ENCODE measurements around the gene MAP2K2.

Gene MAP2K2

DNA sequence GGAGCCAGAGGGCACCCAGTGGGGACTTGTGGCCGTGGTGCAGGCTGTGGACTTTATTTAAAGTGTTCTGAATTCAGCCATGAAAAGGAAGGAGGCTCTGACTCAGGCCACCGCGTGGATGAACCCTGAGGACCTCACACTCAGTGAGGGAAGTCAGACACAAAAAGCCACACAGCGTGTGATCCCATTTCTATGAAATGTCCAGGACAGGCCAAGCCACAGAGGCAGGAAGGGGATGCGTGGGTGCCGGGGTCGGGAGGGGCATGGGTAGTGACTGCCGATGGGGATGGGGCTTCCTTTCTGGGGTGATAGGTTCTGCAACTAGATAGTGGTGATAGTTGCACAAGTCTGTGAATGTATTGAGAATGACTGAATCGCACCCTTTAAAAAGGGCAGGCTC lies 48.5 kb downstream of the MAP2K2 start:
- DNase-seq = no peak

DNA sequence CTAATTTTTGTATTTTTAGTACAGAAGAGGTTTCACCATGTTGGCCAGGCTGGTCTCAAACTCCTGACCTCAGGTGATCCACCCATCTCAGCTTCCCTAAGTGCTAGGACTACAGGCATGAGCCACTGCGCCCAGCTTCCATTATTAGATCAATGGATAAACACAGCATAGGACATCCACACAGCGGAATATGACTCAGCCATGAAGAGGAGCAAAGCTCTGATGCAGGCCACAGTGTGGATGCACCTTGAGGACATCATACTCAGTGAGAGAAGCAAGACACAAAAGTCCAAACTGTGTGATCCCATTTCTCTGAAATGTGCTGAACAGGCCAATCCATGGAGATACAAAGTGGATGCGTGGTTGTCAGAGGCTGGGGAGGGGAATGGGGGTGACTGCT lies 52.3 kb downstream of the MAP2K2 start:
- no peak for DNase-seq

DNA sequence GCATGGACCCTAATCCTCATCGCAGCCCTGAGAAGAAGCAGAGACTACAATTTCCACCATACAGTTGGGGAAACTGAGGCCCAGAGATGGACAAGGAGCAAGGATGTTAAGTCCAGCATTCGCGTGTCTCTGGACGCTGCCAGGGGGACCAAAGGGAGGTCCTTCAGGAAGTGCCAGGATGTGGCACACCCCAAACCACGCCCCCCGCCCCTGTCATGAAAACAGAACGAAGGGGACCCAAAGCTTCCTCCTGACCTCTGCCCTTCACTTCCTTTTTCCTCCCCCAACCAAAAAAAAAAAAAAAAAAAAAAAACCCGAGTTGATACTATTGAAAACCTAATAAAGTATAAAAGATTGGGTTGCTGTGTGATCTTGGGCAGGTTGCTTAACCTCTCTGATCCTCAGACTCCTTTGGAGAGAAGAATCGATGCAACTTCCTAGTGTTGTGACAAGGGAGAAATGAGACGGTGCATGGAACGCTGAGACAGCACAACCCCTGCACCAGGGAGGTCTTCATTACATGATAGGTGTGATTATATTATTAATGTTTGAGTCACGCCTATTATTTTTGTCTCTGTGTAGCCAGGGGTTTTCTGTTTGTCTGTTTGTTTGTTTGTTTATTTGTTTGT lies 54.5 kb downstream of the MAP2K2 start:
- peak; percentile 73 for DNase-seq

DNA sequence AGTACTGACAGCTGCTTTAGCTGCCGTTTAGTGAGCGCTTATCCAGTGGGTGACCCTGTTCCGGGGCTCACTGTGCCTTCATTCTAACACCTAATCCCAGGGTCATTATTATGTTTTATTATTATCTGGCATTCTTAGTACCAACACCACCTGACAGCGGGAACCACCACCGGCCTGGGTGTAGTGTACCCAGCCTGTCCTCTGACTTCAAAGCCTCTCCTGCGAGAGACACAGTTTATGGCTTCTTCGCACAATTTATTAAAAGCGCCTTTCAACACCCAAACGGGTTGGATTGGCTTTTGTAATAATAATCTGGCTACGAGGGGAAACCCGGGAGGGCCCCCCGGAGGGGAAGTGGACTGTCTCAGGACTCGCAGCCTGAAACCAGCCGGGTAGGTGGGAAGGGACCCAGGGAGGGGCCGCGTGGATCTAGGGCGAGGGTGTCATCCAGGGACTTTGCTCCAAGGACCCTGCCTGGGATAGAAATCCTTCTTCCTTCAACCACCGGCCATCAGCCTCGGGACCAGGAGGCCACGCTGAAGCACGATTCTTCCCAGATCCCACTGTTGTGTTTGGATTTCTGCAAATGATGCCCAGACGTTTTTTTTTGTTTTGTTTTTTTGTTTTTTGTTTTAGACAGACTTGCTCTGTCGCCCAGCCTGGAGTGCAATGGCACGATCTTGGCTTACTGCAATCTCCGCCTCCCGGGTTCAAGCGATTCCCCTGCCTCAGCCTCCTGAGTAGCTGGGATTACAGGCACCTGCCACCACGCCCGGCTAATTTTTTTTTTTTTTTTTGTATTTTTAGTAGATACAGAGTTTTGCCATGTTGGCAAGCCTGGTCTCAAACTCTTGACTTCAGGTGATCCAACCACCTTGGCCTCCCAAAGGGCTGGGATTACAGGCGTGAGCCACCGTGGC lies 55.6 kb downstream of the MAP2K2 start:
- DNase-seq = no peak

DNA sequence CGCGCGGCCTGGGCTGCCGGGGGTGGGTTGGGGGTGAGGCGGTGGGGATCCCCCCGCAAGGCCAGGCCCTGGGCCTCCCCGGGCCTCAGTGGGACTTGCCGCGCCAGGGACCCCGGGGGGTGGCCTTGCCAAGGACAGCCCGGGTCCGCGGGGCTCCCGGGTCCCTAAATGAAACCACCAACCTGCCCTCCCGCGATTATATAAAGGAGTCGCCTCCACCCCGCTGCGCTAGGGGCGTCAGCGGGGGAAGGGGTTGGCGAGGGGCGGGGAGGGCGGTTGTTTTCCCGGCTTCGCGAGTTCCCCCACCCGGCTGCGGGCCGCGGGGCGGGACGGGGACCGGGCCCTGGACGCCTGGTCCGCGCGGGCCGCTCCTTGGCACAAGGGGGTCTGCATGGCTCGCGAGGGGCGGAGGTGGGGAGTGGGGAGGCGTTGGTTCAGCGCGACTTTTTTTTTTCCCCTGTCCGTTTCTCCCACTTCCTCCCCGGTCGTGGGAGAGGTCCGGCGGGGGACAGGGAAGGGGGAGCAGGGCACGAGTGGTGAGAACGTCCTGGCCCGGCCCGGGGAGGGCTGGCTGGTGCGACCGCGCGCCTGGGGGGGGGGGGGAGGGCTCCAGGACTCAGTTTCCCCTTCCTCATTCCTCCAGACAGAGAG lies 56.4 kb downstream of the MAP2K2 start:
- DNase-seq = no peak

DNA sequence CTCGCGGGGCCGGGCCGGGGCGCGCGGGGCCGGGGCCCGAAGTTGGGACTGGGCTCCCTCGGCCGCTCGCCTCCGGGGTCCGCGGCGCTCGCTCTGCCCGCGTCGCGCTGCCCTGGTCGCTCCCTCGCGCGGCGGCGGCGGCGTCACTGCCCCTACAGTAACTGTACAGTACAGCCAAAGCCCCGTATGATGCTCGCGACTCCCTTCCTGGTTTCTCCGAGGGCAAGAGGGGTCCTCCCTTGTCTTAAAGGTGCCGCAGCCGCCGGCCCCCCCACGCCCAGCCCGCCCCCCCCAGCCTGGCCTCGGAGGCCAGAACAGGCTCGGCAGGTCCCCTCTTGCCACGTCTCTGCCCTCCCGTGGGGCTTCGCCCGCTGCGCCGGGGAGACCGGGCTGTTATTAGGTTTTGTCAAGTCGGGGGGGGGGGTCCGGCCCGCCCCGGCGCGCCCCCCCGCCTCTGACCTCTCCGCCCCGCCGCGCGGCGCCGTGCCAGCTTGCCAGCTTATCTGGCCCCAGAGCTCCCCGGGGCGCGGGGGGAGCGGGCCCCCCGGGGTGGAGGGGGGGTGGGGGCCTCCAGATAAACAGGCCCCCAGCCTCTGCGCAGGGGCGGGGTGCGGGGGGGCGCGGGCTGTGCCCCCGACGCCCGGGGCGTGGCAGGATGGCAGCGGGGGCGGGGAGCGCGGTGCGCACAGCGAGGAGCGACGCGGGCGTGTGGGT lies 57.1 kb downstream of the MAP2K2 start, which contains the start of gene ZBTB7A:
ZBTB7A (minus strand) TSS at position 218 of the 714 bp plus-strand sequence. CDS start 11,667 bp downstream, outside the sequence.
- peak; percentile 73 for DNase-seq

DNA sequence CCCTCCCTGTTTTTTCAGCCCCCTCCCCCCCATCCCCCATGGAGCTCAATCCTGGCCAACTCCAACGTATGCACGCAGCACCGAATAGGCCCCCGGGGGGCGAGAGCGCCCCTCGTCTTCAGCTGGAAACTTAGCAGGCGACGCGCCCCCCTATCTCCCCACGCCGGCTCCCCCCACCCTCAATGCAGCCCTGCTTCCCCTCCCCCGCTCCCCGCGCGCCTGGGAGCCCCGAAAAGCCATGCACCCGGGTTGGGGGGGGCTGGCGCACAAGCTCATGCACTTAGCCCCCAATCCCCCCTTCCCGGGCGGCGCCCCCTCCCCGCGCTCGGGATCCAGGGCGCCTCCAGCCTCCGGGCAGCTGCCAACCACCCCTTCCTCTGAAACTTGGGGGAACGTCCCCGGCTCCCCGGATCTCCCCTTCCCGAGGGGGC lies 57.7 kb downstream of the MAP2K2 start:
- DNase-seq = peak; percentile 66

DNA sequence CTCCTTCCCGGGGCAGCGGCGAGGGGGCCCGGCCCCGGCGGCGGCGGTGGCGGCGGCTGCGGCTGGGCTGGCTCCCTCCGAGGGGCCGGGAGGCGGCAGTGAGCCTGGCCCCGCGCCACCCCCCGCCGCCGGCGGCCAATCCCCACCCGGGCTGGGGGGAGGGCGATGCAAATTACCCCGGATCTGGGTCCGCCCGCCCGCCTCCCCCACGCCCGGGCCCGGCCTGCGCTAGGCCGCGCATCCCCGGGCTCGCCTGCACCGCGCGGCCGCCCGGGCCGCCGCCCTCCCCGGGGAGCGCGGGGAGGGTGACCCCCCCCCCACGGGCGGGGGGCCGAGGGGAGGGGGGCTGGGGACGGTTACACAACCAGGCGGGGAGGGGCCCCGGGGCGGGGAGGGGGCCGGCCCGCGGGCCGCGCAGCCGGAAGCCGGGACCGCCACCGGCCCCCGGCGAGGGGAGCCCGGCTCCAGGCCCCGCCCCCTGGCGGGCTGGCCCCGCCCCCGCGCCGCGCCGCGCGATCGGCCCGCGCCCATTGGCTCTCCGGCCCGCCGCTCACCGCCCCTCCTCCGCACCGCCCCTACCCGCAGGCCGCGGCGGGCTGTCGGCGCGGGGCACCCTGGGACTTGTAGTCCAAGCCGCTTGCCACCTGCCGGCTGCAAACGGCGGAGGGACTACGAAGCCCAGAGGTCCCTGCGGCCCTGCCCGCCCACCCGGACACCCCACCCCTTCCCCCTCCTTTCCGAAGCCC lies 58.3 kb downstream of the MAP2K2 start:
- peak; percentile 97 for DNase-seq

DNA sequence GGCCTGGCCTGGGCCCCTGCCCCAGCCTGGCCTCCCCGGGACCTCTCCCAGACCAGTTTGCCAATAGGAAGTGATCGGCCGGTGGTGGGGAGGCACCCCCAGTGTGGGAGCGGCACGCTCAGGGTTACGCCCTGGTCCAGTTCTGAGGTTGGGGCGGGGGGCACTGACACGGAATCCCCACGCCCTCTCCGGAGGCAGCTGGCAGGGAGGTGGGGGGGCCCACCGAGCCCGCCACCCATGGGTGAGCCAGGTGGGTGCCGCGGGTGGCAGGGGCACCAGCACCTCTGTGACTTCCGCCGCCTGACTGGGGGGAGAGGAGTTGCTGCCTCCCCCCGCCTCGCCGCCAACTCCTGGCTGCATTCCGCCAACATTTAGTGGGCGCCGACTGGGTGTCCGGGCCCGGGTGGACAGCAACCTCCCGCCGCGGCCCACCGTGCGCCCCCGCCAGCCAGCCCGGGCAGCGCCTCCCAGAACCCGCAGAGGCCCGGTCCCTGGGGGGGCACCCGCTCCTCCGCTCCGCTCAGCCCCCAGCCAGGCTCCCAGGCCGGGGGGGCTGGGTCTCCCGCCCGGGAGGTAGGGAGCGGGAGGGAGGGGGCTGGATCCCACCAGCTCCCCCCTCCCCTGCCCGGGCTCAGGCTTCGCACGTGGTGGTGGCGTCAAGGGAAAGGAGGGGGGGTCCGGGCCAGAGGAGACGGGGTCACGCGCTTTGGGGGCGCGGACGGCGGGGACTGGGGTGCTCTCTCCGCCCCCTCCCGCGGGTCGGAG lies 59.2 kb downstream of the MAP2K2 start:
- peak; percentile 57 for DNase-seq

DNA sequence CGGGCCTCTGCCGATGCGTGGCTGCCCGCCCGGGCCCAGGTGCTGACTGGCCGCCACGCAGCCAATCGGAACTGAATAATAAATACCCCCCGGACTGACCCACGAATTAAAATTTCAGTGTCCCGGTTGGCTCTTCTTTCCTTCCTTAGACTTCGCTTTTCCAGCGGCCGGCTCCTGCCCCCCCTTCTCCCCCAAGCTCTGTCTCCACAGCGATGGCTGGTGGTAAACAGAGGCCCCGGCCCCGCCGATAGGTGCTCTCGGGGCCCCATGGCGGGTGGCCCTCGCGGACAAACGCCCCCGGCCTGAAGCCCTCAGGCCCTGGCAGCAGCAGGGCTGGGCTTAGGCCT lies 59.8 kb downstream of the MAP2K2 start:
- DNase-seq = no peak

DNA sequence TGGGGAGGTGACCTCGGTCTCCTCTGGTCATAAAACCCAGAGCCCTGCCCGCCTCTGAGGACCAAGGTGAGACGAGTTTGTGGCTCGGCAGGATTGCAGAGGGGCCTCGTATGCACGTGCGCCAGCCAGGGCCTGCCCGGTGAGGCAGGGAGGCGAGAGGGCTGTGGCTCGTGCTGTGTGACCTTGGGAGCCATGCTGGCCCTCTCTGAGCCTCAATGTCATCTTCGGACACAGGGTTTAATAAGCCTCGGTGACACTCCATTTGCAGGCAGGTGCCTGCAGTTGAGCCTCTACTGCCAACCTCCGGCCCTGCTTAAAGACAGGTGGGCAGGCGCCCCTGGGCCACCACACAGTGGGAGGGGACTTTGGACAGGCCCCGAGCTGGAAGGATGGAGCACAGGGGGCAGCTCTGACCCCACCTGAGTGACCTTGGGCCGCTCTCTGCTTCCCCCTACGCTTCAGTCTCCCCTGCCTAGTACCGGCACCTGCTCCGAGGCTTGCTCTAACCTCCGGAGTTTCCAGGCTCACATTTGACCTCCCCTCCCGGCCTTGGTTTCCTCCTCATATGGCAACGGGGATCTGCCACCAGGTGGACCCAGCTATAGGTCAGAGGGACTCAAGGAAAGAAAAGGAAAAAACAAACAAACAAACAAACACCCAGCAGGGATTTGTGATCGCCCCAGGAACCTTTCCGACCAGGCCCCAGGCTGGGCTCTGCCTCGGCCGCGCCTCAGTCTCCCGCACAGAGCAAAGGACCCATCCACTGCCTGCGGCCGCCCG lies 60.4 kb downstream of the MAP2K2 start:
- no peak for DNase-seq

DNA sequence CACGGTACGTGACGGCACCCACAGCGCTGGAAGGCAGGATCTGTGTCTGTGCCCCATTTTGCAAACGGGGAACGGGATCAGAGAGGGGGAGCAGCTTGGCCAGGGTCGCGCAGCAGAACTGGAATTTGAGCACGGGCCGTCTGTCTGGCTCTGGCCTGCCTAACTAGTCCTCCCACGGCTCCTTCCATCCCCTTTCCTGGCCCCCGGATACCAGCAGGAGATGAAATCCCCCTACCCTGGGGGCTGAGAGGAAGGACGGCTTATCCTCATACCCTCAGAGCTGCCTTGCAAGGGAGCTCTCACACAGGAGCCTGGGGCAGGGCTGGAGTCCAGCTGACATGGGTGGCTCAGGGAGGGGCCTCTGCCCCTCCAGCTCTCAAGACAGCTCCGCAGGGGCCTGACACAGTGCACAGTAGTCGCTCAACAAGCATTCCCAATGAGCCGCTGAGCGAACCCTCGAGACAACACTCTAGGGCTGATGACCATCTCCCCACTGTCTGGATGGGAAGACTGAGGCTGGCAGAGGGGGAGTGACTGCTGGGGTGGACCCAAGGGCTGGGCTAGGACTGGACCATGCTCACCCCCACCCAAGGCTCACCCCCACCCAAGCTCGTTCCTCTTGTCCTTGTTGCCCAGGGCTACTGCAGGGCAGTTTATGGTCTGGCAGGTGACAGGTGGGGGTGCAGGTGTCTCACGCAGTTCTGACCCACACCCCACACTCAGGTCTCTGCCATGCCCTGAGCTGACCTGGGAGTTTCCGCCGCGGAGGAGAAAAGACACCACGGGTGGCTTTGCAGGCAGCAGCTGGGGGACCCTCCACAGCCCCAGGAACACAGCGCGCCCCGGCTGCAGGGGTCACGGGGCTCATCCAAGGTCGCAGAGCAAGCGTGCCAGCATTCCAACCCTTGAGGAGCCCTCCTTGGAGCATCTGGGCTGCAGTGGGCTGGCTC lies 61.2 kb downstream of the MAP2K2 start:
- DNase-seq = no peak

DNA sequence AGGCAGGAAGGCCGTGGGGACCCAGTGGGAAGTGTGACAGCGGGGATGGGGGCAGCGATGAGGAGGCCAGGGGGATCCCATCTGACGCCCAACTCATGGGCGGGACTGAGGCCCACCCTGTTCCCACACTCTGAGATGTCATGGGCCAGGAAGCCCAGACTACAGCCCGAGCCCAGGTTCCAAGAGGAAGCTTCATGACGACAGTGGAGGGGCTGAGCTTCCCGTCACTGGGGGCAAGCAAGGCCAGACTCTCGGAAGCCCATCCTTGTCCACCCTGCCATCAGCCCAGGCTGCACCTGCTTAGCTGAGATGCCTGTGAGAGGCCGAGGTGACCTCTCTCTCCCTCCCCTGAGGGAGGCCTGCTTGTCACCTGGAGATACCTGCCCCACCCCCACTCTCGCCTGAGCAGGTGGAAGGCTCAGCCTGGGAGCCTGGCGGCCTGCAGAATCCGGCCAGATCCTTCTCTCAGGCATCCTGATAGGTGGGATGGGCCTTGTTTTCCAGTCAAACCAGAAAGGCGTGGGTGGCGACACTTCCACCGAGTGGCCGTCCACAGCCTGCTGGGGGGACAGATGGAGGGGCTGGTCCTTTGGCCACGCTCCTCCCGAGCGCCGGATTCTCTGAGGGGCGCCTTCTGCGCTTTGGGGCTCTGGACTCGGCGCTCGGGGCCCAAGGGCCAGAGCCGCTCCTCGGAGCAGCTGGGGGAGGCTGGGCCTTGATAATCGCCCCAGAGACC lies 62.1 kb downstream of the MAP2K2 start:
- DNase-seq = no peak

DNA sequence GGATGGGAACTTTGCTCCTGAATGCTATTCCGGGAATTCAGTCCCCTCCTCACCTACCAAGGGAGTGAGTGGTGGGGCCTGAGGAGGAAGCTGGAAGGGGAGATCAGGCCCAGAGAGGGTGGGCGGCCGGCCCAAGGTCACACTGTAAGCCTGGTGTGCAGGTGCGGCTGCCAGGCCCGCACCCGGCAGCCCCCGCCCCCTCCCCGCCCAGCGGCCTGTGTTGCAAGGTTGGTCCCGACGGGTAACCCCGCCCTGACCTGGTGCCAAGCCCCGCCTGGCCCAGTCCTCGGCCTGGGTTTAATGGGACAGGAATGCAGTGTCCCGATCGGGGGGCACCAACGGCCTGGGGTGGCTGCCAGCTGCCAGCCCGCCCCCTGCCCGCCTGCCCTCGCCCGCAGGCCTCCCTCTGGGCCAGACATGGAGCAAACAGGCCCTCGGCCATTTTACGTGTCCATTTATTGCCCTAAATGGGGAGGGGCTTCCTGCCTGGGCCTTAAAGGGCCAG lies 62.7 kb downstream of the MAP2K2 start:
- peak; percentile 50 for DNase-seq

DNA sequence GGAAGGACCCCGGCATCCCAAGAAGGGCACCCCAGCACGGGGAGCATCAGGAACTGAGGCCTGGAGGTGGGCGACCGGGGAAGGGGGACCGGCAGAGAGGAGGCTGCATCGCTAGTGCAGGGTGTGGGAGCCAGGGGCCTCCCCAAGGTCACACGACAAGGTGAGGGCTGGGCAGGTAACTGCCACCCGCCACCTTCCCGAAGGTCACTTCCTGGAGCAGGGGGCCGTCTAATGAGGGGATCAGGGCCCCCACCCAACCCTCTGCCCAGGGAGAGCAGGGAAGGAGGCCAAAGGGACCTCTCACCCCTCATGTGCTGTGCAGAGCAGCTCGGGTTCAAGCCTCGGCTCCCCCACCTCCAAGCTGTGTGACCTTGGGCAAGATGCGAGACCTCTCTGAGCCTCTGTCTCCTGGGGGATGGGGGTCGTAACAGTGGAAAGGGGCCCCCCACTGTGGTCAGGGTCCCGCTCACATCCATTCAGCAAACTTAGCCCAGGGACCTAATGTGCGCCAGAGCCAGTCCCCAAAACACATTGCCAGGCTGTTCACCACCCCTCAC lies 63.2 kb downstream of the MAP2K2 start:
- DNase-seq = no peak

DNA sequence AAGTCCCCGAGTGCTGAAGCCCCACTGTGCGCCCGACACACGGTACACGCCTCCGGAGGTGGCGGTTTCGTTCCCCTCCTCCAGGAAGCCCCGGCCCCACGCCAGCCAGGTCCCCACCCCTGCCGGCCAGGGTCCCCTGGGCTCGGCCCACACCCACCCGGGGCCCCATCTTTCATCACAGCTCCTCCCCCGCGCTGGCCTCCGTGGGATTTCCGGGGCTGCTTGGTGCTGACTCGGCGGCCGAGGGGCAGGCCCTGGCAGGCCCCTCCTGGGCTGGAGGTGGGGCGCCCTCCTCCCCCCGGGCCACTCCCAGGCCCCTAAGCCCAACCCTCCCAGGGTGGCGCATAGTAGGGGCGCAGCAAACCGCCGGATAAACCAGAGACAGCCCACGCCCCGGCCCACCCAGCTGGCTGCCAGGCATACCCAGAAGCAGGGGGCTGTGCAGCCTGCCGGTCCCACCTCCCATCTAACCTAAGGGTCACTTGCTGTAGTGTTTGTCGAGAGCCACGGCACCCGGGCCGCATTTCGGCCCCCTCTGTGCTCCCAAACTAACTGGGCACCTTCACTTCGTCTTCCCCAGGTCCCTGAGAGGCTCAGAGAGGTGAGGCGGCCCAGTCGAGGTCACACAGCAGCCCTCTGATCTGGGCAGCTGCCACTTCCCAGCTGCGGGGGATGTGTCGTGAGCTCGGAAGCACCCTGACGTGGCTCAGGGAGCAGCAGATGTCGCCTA lies 63.9 kb downstream of the MAP2K2 start:
- peak; percentile 57 for DNase-seq

DNA sequence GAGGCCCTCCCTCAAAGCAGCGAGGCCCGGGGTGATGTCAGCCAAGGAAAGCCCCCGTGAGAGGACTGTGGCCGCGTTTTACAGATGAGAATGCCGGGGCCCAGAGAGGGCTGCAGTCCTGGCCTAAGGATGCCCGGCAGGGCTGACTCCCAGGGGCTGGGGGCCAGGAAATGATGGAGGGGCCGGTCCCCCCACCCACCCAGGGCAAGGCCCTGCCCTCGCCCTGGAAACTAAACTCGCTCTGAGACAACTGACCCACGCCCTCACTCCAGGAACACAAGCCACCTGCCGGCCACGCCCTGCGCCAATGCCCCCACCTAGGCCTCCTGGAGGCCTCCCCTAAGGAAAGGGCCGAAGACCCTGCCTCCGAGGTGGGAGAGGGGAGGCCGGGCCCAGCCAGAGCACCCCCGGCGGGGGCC lies 64.5 kb downstream of the MAP2K2 start:
- no peak for DNase-seq
